ENCODE data around the gene FPR3. TPM values are rescaled to one million over a fixed set of nuclear protein-coding genes. Genes with fewer than 3 reads are reported as not detected.

Gene FPR3
- polyA plus RNA-seq, 12 donors = 0.09 to 0.75 (median 0.34) TPM; not detected in 2

Other genes with a start within 250 kb of the FPR3 start
- gene ZNF175, start 223.9 kb upstream of the FPR3 start, polyA plus RNA-seq (ENCODE audit: insufficient read length in 12 of 12) = 10 to 100 TPM in 2 of 12 donors, 1 to 10 TPM in 9, not detected in 1; 6.9 to 14.0 (median 9.2) TPM
- gene SIGLEC5, start 164.8 kb upstream of the FPR3 start, polyA plus RNA-seq (ENCODE audit: insufficient read length in 12 of 12) = 1 to 10 TPM in 1 of 12 donors, under 1 TPM in 7, not detected in 4; 0.18 to 1.9 (median 0.31) TPM
- gene SIGLEC14, start 148.3 kb upstream of the FPR3 start, polyA plus RNA-seq (ENCODE audit: insufficient read length in 12 of 12) = 1 to 10 TPM in 7 of 12 donors, under 1 TPM in 3, not detected in 2; 0.65 to 2.4 (median 1.4) TPM
- gene SPACA6, start 101.8 kb upstream of the FPR3 start, polyA plus RNA-seq (ENCODE audit: insufficient read length in 12 of 12) = 10 to 100 TPM in 2 of 12 donors, 1 to 10 TPM in 9, not detected in 1; 4.0 to 11.2 (median 7.4) TPM
- under 1 TPM in 7 of 12 donors, not detected in 5; 0.08 to 0.51 (median 0.15) TPM for gene HAS1, start 71.2 kb upstream of the FPR3 start, polyA plus RNA-seq (ENCODE audit: insufficient read length in 12 of 12)
- 1 to 10 TPM in 9 of 12 donors, under 1 TPM in 1, not detected in 2; 0.88 to 2.0 (median 1.6) TPM for gene FPR1, start 43.3 kb upstream of the FPR3 start, polyA plus RNA-seq (ENCODE audit: insufficient read length in 12 of 12)
- 1 to 10 TPM in 1 of 12 donors, under 1 TPM in 8, not detected in 3; 0.13 to 1.4 (median 0.24) TPM for gene FPR2, start 34.0 kb upstream of the FPR3 start, polyA plus RNA-seq (ENCODE audit: insufficient read length in 12 of 12)
- gene ZNF577, start 92.8 kb downstream of the FPR3 start, polyA plus RNA-seq (ENCODE audit: insufficient read length in 12 of 12) = 10 to 100 TPM in 11 of 12 donors, not detected in 1; 13.5 to 33.5 (median 15.7) TPM
- 10 to 100 TPM in 10 of 12 donors, 1 to 10 TPM in 1, not detected in 1; 9.4 to 18.7 (median 12.6) TPM for gene ZNF649, start 109.9 kb downstream of the FPR3 start, polyA plus RNA-seq (ENCODE audit: insufficient read length in 12 of 12)
- 10 to 100 TPM in 1 of 12 donors, 1 to 10 TPM in 10, not detected in 1; 5.1 to 12.3 (median 6.7) TPM for gene ZNF613, start 132.3 kb downstream of the FPR3 start, polyA plus RNA-seq (ENCODE audit: insufficient read length in 12 of 12)
- 10 to 100 TPM in 2 of 12 donors, 1 to 10 TPM in 9, not detected in 1; 4.5 to 12.6 (median 8.1) TPM for gene ZNF350, start 191.7 kb downstream of the FPR3 start, polyA plus RNA-seq (ENCODE audit: insufficient read length in 12 of 12)
- 10 to 100 TPM in 9 of 12 donors, 1 to 10 TPM in 2, not detected in 1; 8.0 to 13.8 (median 11.3) TPM for gene ZNF615, start 213.1 kb downstream of the FPR3 start, polyA plus RNA-seq (ENCODE audit: insufficient read length in 12 of 12)
- gene ZNF614, start 233.2 kb downstream of the FPR3 start, polyA plus RNA-seq (ENCODE audit: insufficient read length in 12 of 12) = 10 to 100 TPM in 7 of 12 donors, 1 to 10 TPM in 4, not detected in 1; 8.2 to 11.5 (median 10.3) TPM